T-helper 22 cell (primary cell): ENCODE measurements around the gene SCTR.

Experiments used
- DNase-seq: peaks from one replicate; pipeline ENCODE4 v3.0.0-alpha.2; 2020; ENCODE audit warnings: low read depth

The SCTR gene

DNA sequence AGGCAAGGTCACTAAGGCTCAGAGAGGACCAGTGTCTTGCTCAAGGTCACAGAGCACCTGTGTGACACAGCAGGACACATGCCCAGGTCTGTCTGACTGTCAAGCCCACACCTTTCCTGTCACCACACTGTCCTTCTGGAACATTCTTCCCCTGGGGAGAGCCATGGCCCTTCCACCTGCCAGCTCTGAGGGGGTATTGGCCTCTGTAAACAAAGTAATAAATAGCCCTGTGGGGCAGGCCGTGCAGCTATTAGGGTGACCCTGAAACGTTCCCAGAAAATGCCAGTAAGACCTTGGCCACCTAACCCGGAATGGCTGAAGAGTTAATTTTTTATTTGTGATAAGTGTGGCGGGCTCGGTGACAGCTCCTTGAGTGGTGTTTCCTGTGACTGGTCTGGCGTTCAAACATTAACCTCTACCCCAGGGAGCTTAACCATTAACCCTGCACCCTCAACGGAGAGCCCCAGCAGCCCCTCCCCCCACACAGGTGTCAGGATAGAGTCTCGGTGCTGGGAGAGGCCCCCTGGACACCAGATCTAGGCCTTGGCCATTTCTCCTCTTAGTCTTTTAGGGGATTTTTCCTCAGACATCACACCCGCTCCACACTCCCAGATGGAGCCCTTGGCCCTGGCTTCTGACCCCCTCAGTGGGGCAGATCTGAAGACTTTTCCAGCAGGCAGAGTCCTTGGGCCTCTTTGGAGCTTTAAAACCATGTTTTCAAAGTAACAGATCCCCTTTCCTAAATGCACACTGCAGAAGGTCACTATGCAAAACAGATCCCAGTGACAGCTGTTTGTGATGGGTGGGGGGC is 36.6 kb downstream of the SCTR start:
- DNase-seq: no peak

DNA sequence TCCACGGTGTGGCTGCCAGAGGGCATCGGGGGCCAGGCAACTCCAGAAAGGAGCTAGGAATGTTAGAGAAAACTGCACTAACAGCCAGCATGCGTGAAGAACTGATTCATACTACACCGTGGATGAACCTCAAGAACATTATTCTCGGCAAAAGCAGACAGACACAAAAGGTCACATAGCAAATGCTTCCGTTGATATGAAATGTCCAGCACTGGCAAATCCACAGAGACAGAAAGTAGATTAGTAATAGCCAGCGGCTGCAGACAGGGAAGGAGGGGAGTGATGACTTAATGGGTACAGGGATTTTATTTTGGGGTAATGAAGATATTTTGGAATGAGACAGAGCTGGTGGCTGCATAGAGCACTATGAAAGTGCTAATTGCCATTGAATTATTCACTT is 37.4 kb downstream of the SCTR start:
- no peak for DNase-seq

DNA sequence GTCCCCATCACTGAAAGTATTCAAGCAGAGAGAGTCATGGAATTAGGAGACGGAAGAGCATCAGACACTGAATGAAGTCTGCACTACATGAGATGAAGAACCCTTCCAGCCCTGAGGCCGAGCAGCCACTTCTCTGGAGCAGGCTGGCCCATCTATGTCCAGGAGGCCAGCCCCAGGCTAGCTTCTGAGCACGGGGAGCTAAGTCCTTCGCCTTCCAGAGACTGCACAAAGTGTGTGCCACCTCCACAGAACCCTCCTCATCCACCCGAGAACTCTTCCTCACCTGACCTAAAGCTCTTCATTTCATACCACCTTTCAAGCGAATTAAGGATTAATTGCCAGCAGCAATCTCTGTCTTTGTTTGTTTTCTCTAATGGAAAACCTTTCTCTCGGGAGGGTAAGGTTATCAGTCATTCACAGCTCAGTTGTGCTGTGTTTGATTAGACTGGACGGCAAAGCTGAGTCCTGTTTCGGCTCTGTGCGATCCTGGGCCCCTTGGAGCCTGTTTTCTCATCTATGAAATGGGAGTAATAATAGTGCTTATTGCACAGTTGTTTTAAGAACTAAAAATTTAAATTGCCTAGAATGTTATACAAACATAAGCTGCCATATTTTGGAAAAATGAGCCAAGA is 38.0 kb downstream of the SCTR start:
- no peak for DNase-seq

DNA sequence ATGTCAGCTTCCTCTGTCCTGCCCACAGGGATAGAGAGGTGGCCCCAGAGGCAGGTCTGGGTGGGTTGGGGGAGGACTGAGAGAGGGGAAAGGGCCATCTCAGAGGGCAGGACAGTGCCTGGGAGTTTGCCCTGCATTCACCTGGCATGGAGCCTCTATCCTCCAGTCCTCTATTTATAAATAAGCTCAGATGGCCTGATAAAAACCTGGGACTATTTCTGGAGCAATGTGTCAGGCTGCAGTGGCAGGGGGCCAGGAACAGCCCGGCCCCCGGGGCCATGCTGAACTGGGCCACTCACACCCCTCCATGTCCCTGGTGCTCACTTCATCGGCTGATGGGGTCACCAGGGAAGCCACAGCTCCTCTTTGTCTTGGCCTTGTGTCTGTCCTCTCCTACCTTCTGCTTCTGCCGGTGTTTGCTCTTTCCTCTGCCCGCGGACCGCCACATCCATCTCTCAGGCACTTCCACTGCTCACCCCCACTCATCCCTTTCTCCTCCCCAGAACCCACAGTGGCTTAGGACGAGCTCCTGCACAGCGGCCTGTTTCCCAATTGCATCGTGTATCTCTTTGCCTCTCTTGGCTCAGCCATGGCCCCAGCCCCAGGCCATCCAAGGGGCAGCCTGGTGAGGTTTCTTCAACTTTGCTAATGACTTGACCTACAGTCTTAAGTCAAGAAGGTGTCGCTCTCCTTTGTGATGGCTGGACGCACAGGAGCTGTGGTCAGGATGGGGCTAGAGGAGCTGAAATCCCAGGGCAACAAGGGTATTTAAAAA is 38.8 kb downstream of the SCTR start:
- DNase-seq: no peak

DNA sequence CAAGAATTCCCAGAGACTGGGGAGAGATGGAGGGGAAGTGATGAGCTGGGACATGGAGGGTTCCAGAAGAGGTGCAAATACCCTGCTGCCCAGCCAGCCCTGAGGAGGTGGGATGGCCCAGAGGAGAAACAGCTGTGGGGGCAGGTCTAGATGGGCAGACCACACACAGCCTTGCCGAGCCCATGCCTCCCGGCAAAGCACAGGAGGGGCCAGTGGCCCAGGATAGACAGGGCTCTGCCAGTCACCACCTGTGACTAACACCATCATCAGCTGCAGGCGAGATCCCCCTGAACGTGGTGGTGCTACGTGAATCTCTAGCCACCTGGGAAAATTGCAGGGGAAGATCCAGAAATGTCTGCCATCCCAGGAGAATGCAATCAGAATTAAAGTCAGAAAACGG is 39.4 kb downstream of the SCTR start:
- no peak for DNase-seq

GRCh38 chr2:119483896-119484718 is 40.2 kb downstream of the SCTR start:
- no peak for DNase-seq

GRCh38 chr2:119483395-119483753 is 40.9 kb downstream of the SCTR start:
- DNase-seq: no peak

DNA sequence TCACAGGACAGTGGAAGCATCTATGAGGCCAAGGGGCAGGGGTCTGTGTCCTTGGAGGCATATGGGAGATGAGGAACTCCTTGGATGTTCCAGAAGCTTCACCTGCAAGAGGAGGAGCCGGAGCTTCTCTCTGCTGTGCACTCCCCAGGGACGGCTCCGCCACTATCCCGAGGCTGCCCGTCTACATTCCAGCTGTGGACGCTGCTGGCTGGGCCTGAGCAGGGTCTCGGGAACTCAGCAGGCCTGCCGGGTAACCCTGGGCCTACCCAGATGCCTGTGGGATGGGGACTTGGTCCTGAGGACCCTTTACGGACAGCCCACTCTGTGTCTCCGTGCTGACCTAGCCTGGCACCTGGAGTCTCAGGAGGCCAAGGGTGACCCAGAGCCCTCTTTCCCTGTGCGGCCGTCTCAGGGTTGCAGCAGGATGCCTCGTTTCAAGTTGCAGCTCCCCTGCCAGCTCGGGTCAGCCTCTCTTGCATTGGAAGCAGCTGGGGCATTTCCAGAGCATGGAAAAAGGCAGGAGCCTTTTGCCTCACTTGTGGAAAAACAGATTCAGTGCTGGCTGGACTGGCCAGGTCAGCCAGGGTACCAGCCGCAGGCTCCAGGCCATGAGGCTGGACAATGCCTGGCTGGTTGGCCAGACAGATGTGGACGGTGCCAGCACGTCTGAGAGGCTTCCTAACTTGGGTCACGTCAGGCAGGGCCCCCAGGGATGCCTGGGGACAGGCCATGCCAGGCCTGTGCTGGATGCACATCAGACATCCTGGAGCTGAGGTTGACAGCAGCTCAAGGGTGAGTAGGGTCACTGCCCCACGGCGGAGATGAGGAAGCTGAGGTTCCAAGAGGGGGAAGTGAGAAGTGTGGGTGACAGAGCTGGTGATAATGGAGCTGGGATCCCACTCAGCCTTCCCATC is 41.5 kb downstream of the SCTR start:
- no peak for DNase-seq

DNA sequence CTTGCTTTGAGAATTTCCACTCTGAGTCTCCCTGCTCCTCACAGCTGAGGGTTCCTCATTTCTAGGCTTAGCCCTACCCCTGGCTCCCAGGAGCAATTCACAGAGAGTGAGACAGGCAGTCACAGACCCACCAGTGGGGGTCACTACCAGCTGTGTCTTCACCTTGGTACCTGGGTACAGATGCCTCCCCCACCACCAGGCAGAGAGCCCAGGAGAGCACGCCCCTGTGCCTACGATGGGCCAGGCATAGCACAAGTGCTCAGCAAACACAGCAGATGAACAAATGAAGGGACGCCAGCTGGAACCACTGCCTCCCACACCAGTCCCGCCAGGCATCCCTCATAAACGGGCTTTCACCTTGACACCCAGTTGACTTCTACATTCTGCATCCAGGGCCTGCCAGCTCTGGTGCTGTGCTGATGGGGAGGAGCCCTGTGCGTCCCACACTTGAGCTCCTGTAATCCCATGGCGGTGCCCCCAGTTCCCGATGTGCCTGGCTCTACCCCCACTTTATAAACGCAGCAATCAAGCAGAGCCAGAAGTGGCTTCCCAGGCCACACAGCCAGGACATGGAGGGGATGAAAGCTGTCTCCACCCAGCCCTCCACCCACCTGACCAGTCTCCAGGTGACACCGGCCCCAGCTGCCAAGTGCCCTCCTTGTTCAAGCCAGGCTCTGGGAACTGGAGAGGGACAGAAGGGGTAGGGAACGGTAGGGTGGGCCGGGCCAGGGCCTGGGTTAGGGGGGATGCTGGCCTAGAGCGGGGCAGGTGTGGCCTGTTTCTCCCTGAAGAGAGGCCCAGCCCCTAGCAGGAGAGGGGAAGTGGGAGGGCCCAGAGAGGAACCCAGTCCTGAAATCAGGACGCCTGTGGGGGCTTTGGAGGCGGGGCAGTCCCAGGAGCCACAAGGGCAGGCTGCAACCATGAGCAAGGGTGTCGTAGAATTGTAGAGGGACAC is 42.5 kb downstream of the SCTR start:
- no peak for DNase-seq

DNA sequence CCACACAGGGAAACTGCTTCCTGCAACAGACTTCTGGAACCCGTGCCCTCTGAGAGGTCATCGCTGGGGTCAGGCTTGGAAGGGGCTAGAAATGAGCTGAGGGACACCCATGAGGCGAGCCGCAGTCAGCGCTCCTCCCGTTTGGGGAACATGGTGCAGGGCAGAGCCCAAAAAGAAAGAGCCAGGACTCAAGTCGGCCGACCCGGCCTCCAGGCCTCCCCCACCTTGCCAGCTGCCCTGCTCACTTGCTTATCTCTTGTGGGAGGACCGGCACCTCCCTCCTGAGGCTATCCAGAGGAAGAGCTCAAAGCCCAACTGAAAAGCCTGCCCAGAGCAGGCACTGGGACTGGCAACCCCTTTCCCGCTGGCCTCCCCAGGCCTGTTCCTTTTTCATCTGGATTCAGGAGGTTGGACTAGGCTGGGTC is 43.6 kb downstream of the SCTR start:
- DNase-seq: no peak

DNA sequence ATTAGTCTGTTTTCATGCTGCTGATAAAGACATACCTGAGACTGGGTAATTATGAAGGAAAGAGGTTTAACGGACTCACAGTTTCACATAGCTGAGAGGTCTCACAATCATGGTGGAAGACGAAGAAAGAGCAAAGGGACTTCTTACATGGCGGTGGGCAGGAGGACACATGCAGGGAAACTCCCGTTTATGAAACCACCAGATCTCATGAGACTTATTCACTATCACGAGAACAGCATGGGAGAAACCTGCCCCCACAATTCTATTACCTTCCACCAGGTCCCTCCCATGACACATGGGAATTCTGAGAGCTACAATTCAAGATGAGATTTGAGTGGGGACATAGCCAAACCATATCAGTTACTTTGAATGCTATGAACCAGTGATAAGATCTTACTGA is 44.1 kb downstream of the SCTR start:
- no peak for DNase-seq

DNA sequence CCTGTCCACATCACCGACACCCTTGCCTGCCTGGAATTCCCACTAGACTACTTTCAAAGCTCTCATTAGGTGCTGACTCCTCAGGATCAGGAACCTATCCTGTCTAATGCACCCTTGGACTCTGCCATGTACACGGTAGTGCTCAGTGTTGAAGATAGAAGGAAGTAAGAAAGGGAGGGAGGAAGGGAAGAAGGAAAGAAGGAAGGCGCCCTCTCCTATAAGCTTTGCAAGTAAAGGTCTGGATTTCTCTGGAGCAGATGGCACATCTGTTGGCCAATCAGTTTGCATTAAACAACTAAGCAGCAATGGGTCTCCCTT is 45.3 kb downstream of the SCTR start:
- DNase-seq: no peak

- DNase-seq: no peak
Measured at GRCh38 chr2:119478188-119478977, 45.9 kb downstream of the SCTR start.

DNA sequence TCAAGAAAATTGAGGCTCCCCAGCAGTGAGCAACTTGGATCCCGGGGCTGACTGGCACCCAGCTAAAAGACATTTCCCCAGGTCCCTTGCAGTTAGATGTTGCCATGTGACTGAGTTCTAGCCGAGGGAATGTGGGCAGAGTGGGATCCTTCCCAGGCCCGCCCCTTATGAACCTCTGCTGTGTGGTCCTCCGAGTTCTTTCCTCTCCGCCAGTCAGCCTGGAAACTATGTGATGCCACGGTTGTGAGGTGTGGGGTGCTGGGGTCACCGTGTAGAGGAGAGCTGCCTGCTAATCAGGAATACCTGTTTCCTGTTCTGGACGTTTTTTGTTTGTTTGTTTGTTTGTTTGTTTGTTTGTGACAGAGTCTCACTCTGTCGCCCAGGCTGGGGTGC is 47.2 kb downstream of the SCTR start:
- no peak for DNase-seq

GRCh38 chr2:119476301-119477112 is 47.8 kb downstream of the SCTR start:
- no peak for DNase-seq

- no peak for DNase-seq
Measured at GRCh38 chr2:119475857-119476244, 48.4 kb downstream of the SCTR start.

GRCh38 chr2:119475225-119475856 is 48.9 kb downstream of the SCTR start:
- no peak for DNase-seq
